Kidney tubule cell (primary cell): ENCODE measurements around the gene TMPRSS3.

Experiments used
- DNase-seq: peaks from one replicate; pipeline ENCODE4 v3.0.0-alpha.2; 2018; ENCODE audit warnings: low spot score

Gene TMPRSS3

GRCh38 chr21:42407476-42407875 lies 11.6 kb upstream of the TMPRSS3 start:
- no peak for DNase-seq

GRCh38 chr21:42406866-42407265 lies 11.0 kb upstream of the TMPRSS3 start:
- no peak for DNase-seq

GRCh38 chr21:42406201-42406621 lies 10.4 kb upstream of the TMPRSS3 start:
- no peak for DNase-seq

GRCh38 chr21:42405064-42406013 lies 9.5 kb upstream of the TMPRSS3 start:
- DNase-seq = no peak

- DNase-seq = no peak
Measured at GRCh38 chr21:42404539-42404938, 8.7 kb upstream of the TMPRSS3 start.

- DNase-seq = no peak
Measured at GRCh38 chr21:42403611-42404231, 7.9 kb upstream of the TMPRSS3 start, which contains the start of gene UBASH3A. TSS of gene UBASH3A (plus strand) at chr21:42403902. CDS start at chr21:42403946, 44 bp downstream.

- no peak for DNase-seq
Measured at GRCh38 chr21:42401820-42402251, 6.0 kb upstream of the TMPRSS3 start.

GRCh38 chr21:42401154-42401553 lies 5.3 kb upstream of the TMPRSS3 start:
- no peak for DNase-seq

GRCh38 chr21:42400525-42400924 lies 4.7 kb upstream of the TMPRSS3 start:
- no peak for DNase-seq

- DNase-seq = no peak
Measured at GRCh38 chr21:42398436-42399028, 2.7 kb upstream of the TMPRSS3 start.

- no peak for DNase-seq
Measured at GRCh38 chr21:42397746-42398394, 2.0 kb upstream of the TMPRSS3 start.

GRCh38 chr21:42396799-42397745 lies 1.2 kb upstream of the TMPRSS3 start:
- DNase-seq = no peak

GRCh38 chr21:42395302-42395701 lies 550 bp downstream of the TMPRSS3 start:
- DNase-seq = no peak

- no peak for DNase-seq
Measured at GRCh38 chr21:42393443-42393950, 2.4 kb downstream of the TMPRSS3 start.

- peak; percentile 6 for DNase-seq
Measured at GRCh38 chr21:42392731-42393442, 3.0 kb downstream of the TMPRSS3 start.

GRCh38 chr21:42391297-42391696 lies 4.6 kb downstream of the TMPRSS3 start:
- no peak for DNase-seq

- no peak for DNase-seq
Measured at GRCh38 chr21:42390696-42391095, 5.2 kb downstream of the TMPRSS3 start.

- no peak for DNase-seq
Measured at GRCh38 chr21:42390193-42390592, 5.7 kb downstream of the TMPRSS3 start.

GRCh38 chr21:42389449-42389835 lies 6.4 kb downstream of the TMPRSS3 start:
- DNase-seq = peak; percentile 45
